IPS DF 19.7 (cell line): ENCODE data around the gene PIPOX.

Experiments used
- DNase-seq: peaks from one replicate; pipeline ENCODE4 v3.0.0-alpha.2; 2013; ENCODE audit warnings: low read depth, low spot score

The PIPOX gene

DNA sequence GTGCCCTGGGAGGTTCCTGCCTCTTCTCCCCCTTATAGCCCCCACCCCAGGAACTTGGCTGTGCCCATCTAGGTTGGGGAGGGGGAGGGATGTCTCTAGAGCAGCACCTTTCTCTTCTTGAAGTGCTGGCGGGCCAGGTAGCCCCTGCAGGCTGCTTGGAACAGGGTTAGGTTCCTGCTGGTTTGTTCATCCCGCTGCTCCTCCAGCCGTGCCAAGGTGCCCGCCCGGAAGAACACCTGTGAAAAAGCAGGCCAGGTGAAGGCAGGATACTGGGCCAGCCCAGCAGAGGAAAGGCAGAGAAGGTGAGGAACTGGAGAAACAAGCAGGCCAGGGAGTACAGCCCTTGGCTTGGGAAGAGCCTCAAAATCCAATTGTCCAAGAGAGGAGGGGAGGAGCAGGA lies 56.6 kb downstream of the PIPOX start:
- DNase-seq, result no peak

DNA sequence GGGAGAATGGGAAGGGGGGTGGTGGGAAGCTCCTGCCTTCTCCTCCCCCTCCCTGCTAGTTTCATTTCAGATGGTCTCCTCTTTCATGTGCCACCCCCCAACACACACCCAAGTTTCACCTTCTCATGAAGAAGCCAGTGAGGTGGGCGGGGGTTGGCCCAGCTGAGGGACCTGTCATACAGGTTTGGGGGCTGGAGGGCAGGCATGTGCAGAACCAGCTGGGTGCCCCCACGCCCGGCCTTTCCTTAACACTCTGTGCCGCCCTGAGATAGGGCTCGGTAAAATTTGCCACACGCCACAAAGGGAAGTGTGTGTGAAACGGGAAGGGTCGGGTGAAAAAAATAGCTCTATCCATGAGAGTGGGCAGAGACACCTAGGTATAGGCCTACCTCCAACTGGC lies 57.4 kb downstream of the PIPOX start:
- DNase-seq, result no peak

DNA sequence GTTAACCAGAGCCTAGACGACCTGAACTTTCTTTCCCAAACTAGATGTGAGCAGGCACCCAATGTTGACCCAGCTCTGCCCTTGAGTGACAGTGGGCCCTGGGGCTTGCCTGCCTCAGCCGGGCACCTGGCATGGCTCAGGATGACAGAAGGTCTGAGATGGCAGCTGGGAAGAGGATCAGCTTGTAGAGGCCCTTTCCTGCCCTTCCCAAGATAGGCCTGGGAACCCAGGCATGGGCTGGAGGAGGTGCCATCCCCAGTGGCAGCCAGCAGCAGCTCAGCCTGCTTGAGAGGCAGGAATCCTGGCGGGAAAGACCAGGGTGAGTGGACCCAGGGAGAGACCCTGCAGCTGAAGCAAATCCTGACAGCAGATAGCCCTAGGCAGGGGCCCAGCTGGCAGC lies 59.1 kb downstream of the PIPOX start:
- DNase-seq, result no peak

DNA sequence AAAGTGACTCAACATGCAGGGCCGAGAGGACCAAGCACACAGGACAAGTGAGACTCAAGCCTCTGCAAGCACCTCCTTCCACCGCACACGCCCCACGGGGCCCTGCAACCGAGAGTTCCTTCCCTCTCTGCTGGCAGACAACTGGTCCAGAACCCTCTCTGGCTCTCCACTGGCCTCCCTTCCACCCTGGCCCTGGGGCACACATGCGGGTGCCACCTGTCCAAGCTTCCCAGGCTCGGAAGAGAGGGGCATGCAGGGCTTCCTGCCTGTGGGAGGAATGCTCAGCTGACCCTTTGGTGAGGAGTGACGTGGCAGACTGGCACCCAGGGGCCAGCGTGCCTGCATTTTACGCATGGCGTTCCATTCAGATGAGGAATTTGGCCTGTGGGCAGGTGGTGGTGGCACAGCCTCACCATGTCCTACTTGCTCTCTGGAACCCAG lies 59.8 kb downstream of the PIPOX start:
- no peak for DNase-seq

DNA sequence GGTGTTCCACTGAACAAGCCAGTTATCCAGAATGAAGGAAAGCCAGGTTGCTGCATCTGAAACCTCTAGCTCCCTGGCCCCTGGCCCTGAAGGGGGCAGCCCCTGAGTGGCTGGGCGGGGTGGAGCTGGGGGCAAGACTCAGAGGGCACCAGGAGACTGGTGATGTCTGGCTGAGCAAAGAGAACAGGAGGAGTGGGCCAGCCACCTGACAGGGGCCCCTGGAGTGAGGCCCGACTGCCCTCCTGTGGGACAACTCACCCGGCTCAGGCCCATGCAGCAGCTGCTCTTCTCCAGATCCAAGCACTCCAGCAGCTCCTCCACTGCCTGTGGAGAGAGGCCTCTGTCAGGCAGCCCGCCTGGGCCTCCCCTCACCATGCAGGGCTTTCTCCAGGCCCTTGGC lies 60.4 kb downstream of the PIPOX start:
- no peak for DNase-seq
